Measurements from ENCODE around the gene TNFRSF1A. TPM values are rescaled to one million over a fixed set of nuclear protein-coding genes. Genes with fewer than 3 reads are reported as not detected.

The TNFRSF1A gene
- total and polyA plus RNA-seq, 4 donors, result 36.9 to 144 (median 88.4) TPM

DNA sequence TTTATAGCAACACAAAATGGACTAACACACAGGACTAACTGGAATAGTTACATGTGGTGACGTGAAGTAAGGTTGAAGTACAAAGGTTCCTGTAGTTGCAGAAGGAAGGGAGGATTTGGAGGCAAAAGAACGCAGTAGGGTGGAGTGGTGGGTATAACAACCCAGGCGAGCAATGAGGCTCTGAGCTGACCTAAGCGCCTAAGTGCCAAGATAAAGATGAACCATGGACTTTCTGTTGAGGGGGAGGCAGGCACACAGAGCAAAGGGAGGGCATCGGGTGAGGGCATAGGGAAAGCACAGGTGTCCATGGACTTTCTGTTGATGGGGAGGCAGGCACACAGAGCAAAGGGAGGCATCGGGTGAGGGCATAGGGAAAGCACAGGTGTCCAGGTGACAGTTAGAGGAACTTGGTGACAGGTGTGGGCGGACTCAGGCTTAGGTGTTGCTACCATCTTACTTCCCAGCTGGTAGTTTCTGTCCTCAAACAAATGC is 18.2 kb upstream of the TNFRSF1A start (continued):
- TF ChIP-seq, protein P1, sequence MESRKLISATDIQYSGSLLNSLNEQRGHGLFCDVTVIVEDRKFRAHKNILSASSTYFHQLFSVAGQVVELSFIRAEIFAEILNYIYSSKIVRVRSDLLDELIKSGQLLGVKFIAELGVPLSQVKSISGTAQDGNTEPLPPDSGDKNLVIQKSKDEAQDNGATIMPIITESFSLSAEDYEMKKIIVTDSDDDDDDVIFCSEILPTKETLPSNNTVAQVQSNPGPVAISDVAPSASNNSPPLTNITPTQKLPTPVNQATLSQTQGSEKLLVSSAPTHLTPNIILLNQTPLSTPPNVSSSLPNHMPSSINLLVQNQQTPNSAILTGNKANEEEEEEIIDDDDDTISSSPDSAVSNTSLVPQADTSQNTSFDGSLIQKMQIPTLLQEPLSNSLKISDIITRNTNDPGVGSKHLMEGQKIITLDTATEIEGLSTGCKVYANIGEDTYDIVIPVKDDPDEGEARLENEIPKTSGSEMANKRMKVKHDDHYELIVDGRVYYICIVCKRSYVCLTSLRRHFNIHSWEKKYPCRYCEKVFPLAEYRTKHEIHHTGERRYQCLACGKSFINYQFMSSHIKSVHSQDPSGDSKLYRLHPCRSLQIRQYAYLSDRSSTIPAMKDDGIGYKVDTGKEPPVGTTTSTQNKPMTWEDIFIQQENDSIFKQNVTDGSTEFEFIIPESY (IDR thresholded peaks at IDR 0.05), result peak; percentile 91
- TF ChIP-seq HNF4G (IDR thresholded peaks at IDR 0.05) (peak; percentile 100), TAF1 (conservative IDR thresholded peaks at IDR 0.05) (peak; percentile 83), SP1 (IDR thresholded peaks at IDR 0.05) (peak; percentile 100), HNF4A (conservative IDR thresholded peaks at IDR 0.05) (peak; percentile 99 to 100), JUND (IDR thresholded peaks at IDR 0.05) (peak; percentile 91 to 96)

DNA sequence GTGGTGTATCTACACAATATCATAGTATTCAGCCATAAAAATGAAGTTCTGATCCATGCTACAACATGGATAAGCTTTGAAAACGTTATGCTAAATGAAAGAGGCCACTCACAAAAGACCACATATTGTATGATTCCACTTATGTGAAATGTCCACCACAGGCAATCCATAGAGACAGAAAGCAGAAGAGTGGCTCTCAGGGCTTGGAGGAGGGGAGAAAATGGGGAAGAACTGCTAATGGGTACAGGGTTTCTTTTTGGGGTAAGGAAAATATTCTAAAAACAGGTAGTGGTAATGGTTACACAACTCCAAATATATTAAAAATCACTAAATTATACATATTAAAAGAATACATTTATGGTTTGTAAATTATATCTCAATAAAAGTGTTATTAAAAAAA is 17.0 kb upstream of the TNFRSF1A start:
- Histone ChIP-seq H3K4me1 (ENCODE audit: control insufficient read depth in 4 of 4, insufficient read depth in 4 of 4, low read length in 3 of 4) (peaks cover 12 to 38% (median 27%) of the 10 kb centered on the region in 4 donors), H3K36me3 (ENCODE audit: control insufficient read depth in 4 of 4, insufficient read depth in 3 of 4, low read depth in 1 of 4, low read length in 3 of 4) (no peaks in the 10 kb centered on the region), H3K4me3 (ENCODE audit: low read depth in 1 of 3, low read length in 3 of 3) (no peak overlapping the region), H3K9me3 (ENCODE audit: control insufficient read depth in 4 of 4, low read length in 3 of 4) (no peaks in the 10 kb centered on the region), H3K9ac (ENCODE audit: low read depth in 1 of 2, low read length in 2 of 2) (no peak overlapping the region), H3K27me3 (ENCODE audit: control insufficient read depth in 4 of 4, insufficient read depth in 4 of 4, low read length in 3 of 4) (no peaks in the 10 kb centered on the region), H3K27ac (ENCODE audit: low read depth in 1 of 2, low read length in 2 of 2) (peak overlapping the region in 1 of 2 donors; percentile 94)
- 72% methylated on average over 1 of the region's 1 CpG for WGBS
- DNase-seq (ENCODE audit: low spot score), result no peak
- TF ChIP-seq HNF4A (conservative IDR thresholded peaks at IDR 0.05) (no peak), TAF1 (conservative IDR thresholded peaks at IDR 0.05) (no peak), RXRA (IDR thresholded peaks at IDR 0.05) (no peak), GABPA (IDR thresholded peaks at IDR 0.05 in 1 of 2, conservative IDR thresholded peaks at IDR 0.05 in 1 of 2) (no peak), HNF4G (IDR thresholded peaks at IDR 0.05) (no peak), SP1 (IDR thresholded peaks at IDR 0.05) (no peak), FOXA2 (IDR thresholded peaks at IDR 0.05) (no peak)
- TF ChIP-seq, protein P2, sequence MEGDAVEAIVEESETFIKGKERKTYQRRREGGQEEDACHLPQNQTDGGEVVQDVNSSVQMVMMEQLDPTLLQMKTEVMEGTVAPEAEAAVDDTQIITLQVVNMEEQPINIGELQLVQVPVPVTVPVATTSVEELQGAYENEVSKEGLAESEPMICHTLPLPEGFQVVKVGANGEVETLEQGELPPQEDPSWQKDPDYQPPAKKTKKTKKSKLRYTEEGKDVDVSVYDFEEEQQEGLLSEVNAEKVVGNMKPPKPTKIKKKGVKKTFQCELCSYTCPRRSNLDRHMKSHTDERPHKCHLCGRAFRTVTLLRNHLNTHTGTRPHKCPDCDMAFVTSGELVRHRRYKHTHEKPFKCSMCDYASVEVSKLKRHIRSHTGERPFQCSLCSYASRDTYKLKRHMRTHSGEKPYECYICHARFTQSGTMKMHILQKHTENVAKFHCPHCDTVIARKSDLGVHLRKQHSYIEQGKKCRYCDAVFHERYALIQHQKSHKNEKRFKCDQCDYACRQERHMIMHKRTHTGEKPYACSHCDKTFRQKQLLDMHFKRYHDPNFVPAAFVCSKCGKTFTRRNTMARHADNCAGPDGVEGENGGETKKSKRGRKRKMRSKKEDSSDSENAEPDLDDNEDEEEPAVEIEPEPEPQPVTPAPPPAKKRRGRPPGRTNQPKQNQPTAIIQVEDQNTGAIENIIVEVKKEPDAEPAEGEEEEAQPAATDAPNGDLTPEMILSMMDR (IDR thresholded peaks at IDR 0.05; ENCODE audit: low read depth, low read length, missing input control), result no peak
- TF ChIP-seq, protein P1 (IDR thresholded peaks at IDR 0.05), result no peak

DNA sequence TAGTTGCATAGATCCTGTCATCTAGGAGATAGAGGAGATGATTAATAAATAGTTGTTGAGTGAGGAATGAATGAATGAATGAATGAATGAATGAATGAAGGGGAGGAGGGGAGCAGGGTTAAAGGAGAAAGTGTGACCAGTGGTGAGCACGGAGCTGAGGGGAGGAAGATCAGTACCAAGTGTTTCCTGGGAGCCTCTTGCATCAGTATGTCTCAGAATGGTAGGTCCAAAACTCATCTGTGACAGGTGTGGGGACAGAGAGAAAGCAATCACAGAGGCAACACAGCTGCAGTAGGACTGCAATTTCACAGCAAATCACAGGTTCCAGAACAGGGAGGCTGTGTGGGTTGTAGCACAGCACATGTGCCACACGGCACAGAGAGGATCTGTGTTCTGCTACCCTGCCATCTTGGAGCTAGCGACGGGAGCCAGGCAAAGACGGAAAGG is 14.5 kb upstream of the TNFRSF1A start:
- no peak overlapping the region for H3K4me3 ChIP-seq (ENCODE audit: low read depth in 1 of 3, low read length in 3 of 3)
- WGBS, result 96% methylated on average over 5 of the region's 5 CpGs
- peaks cover 8 to 20% (median 16%) of the 10 kb centered on the region in 4 donors for H3K4me1 ChIP-seq (ENCODE audit: control insufficient read depth in 4 of 4, insufficient read depth in 4 of 4, low read length in 3 of 4)
- H3K9me3 ChIP-seq (ENCODE audit: control insufficient read depth in 4 of 4, low read length in 3 of 4), result no peaks in the 10 kb centered on the region
- no peak overlapping the region for H3K9ac ChIP-seq (ENCODE audit: low read depth in 1 of 2, low read length in 2 of 2)
- no peak for DNase-seq (ENCODE audit: low spot score)
- no peaks in the 10 kb centered on the region for H3K27me3 ChIP-seq (ENCODE audit: control insufficient read depth in 4 of 4, insufficient read depth in 4 of 4, low read length in 3 of 4)
- no peaks in the 10 kb centered on the region for H3K36me3 ChIP-seq (ENCODE audit: control insufficient read depth in 4 of 4, insufficient read depth in 3 of 4, low read depth in 1 of 4, low read length in 3 of 4)
- no peak overlapping the region for H3K27ac ChIP-seq (ENCODE audit: low read depth in 1 of 2, low read length in 2 of 2)
- TF ChIP-seq FOXA1 (IDR thresholded peaks at IDR 0.05), result no peak
- TF ChIP-seq, protein P3, sequence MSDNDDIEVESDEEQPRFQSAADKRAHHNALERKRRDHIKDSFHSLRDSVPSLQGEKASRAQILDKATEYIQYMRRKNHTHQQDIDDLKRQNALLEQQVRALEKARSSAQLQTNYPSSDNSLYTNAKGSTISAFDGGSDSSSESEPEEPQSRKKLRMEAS (IDR thresholded peaks at IDR 0.05), result no peak
- TF ChIP-seq EGR1 (IDR thresholded peaks at IDR 0.05; ENCODE audit: low read depth in 2 of 2), result no peak
- no peak for TF ChIP-seq RAD21 (IDR thresholded peaks at IDR 0.05)
- TF ChIP-seq RXRA (IDR thresholded peaks at IDR 0.05), result no peak
- no peak for TF ChIP-seq GABPA (IDR thresholded peaks at IDR 0.05 in 1 of 2, conservative IDR thresholded peaks at IDR 0.05 in 1 of 2)
- no peak for TF ChIP-seq HNF4A (conservative IDR thresholded peaks at IDR 0.05)
- TF ChIP-seq, protein P4, sequence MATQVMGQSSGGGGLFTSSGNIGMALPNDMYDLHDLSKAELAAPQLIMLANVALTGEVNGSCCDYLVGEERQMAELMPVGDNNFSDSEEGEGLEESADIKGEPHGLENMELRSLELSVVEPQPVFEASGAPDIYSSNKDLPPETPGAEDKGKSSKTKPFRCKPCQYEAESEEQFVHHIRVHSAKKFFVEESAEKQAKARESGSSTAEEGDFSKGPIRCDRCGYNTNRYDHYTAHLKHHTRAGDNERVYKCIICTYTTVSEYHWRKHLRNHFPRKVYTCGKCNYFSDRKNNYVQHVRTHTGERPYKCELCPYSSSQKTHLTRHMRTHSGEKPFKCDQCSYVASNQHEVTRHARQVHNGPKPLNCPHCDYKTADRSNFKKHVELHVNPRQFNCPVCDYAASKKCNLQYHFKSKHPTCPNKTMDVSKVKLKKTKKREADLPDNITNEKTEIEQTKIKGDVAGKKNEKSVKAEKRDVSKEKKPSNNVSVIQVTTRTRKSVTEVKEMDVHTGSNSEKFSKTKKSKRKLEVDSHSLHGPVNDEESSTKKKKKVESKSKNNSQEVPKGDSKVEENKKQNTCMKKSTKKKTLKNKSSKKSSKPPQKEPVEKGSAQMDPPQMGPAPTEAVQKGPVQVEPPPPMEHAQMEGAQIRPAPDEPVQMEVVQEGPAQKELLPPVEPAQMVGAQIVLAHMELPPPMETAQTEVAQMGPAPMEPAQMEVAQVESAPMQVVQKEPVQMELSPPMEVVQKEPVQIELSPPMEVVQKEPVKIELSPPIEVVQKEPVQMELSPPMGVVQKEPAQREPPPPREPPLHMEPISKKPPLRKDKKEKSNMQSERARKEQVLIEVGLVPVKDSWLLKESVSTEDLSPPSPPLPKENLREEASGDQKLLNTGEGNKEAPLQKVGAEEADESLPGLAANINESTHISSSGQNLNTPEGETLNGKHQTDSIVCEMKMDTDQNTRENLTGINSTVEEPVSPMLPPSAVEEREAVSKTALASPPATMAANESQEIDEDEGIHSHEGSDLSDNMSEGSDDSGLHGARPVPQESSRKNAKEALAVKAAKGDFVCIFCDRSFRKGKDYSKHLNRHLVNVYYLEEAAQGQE (IDR thresholded peaks at IDR 0.05), result no peak
- TF ChIP-seq HNF4G (IDR thresholded peaks at IDR 0.05), result no peak
- TF ChIP-seq YY1 (IDR thresholded peaks at IDR 0.05), result no peak
- TF ChIP-seq, protein P5, sequence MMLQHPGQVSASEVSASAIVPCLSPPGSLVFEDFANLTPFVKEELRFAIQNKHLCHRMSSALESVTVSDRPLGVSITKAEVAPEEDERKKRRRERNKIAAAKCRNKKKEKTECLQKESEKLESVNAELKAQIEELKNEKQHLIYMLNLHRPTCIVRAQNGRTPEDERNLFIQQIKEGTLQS (IDR thresholded peaks at IDR 0.05), result no peak
- no peak for TF ChIP-seq JUND (IDR thresholded peaks at IDR 0.05)

All from liver (tissue), 9 donors.